Colonic mucosa (tissue), 4 donors: ENCODE data around the gene OAT. TPM values are rescaled to one million over a fixed set of nuclear protein-coding genes. Genes with fewer than 3 reads are reported as not detected.

Source experiments
- DNase-seq: peaks from one replicate; pipeline ENCODE4 v3.0.0-alpha.2; 2020
- H3K27ac ChIP-seq: fragments of 200-600 bp; one replicate; pipeline ENCODE4 v1.8.0; 2021
- H3K27me3 ChIP-seq: fragments of 200-600 bp; one replicate; pipeline ENCODE4 v1.8.0; 2021
- H3K36me3 ChIP-seq: fragments of 200-600 bp; one replicate; pipeline ENCODE4 v1.8.0; 2021
- H3K4me1 ChIP-seq: fragments of 200-600 bp; one replicate; pipeline ENCODE4 v1.8.0; 2021; ENCODE audit warnings: mild to moderate bottlenecking
- H3K4me3 ChIP-seq: fragments of 200-600 bp; one replicate; pipeline ENCODE4 v1.8.0; 2021
- H3K9ac ChIP-seq, 2 donors: one replicate each; pipeline ENCODE4 v1.7.0; 2013; ENCODE audit warnings: control low read depth in 2 of 2, low read depth in 2 of 2, low read length in 2 of 2
- H3K9me3 ChIP-seq: fragments of 200-600 bp; one replicate; pipeline ENCODE4 v1.8.0; 2021
- intact Hi-C: fragments of 100-400 bp; cut with DNase I; formaldehyde crosslinking; loops from one replicate; pipeline ENCODE4 v1.14.1; 2022
- total RNA-seq, 2 donors: library from RNA; stranded (reverse); fragmentation: NEBNext Ultra II Directional in 1 of 2; extraction: Animal tissue kit (Norgen Biotek cat#: 25700) in 1 of 2; gene quantifications; one replicate each; pipeline ENCODE4 v1.2.1, GENCODE V29; 2021
- TF ChIP-seq, protein P1 (sequence below): fragments of 200-600 bp; IDR thresholded peaks from one replicate; pipeline ENCODE4 v1.8.0; 2022; ENCODE audit warnings: antibody characterized with exemption, mild to moderate bottlenecking
- donor health status: healthy.
- donor health status: DM: no; HTN: no; CAD: no.
- donor health status: DM: no; HTN: no; CAD: no.

OAT gene
- total RNA-seq, 2 donors from 2014 or later = 65.0 to 113 TPM

DNA sequence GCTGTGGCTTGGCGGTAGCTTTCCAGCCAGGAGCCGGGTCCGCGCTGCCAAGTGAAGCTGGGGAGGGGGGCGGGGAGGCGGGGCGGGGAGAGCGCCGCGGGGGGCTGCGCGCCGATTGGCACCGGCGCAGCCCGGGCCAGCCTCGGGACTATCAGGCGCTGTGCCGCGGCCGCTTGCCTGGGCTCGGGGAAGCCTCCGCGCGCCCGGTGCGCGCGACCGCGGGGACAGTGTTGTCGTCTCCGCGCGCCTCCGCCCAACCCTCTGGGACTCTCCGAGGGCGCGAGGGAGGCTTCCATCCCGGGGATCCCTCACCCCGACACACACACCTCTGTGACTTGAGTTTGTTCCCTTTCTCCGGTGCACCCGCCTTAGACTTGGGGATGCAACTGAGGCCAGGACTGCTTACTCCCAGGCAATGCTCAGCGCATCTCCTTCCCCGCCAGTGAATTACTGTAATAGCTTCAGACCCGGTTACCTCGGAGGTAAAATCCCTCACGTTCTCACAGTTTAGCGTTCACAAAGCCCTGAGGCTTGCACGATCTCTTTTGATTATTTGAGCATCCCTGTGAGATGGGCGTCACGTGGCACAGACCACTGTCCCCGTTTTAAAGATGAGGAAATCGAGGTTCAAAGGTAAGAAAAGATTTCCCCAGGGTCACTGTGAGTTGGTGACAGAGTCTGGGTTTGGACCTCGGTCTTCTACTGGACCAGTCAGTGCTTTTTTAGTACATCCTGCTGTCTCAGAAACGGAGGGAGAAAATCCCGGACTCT lies 31.5 kb upstream of the OAT start, which contains the start of gene NKX1-2:
Gene NKX1-2, minus strand, starts transcription at position 24 of the 771 bp plus-strand sequence. CDS start 92 bp downstream, outside the sequence.
- TF ChIP-seq, protein P1, sequence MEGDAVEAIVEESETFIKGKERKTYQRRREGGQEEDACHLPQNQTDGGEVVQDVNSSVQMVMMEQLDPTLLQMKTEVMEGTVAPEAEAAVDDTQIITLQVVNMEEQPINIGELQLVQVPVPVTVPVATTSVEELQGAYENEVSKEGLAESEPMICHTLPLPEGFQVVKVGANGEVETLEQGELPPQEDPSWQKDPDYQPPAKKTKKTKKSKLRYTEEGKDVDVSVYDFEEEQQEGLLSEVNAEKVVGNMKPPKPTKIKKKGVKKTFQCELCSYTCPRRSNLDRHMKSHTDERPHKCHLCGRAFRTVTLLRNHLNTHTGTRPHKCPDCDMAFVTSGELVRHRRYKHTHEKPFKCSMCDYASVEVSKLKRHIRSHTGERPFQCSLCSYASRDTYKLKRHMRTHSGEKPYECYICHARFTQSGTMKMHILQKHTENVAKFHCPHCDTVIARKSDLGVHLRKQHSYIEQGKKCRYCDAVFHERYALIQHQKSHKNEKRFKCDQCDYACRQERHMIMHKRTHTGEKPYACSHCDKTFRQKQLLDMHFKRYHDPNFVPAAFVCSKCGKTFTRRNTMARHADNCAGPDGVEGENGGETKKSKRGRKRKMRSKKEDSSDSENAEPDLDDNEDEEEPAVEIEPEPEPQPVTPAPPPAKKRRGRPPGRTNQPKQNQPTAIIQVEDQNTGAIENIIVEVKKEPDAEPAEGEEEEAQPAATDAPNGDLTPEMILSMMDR = no peak
- H3K4me3 ChIP-seq = no peak within 1 kb of the TSS
- DNase-seq = no peak
- no peaks in the 10 kb centered on the region for H3K9me3 ChIP-seq
- no peak within 1 kb of the TSS for H3K27ac ChIP-seq
- H3K9ac ChIP-seq = peak within 1 kb of the TSS in 1 of 2 donors; percentile 2
- intact Hi-C loops = no loop called here
- peaks cover 57% of the 10 kb centered on the region for H3K27me3 ChIP-seq
- peaks cover 5% of the 10 kb centered on the region for H3K4me1 ChIP-seq
- H3K36me3 ChIP-seq = no peaks in the 10 kb centered on the region

DNA sequence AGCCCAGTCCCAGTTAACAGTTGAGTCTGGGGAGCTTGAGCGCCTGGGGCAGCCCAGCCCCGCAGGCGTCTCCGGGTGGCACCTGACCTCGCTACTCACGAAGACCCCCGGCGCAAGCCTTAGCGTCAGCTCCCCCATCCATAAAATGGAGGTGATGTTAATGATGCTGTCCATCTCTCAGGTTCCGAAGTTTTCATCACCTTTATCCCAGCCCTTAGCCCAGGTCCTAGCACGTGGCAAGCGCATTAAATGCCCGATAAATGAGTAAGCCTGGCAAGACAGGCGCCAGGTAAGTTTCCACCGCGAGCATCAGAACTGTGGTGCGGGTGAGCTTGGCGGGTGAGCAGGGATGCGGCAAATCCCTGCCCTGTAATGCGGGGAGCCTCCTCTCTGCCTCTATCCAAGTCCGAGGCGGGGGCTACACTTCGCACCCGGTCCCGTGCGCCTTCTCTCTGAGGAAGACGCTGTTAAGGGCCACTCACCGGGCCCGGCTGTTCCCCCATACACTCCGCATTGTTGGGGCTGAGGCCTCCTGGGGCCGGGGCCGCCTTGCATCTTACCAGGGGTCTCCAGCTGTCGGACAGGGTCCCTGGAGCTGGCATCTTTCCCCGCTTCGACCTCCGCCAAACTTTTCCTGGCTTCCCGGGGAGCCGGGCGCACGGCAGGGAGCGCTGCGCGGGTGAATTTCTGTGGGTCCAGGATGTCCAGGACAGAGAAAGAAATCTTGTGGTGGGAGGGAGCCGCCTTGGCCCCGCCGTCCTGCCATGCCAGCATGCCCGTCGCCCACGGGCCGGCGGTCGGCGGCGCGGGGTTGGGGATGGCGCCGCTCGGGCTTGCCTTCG lies 30.7 kb upstream of the OAT start:
- no peak for DNase-seq
- H3K27ac ChIP-seq = no peak overlapping the region
- peaks cover 5% of the 10 kb centered on the region for H3K4me1 ChIP-seq
- intact Hi-C loops = no loop called here
- peak overlapping the region in 1 of 2 donors; percentile 2 for H3K9ac ChIP-seq
- peaks cover 57% of the 10 kb centered on the region for H3K27me3 ChIP-seq
- H3K4me3 ChIP-seq = no peak overlapping the region
- TF ChIP-seq, protein P1 = no peak
- H3K36me3 ChIP-seq = no peaks in the 10 kb centered on the region
- H3K9me3 ChIP-seq = no peaks in the 10 kb centered on the region

DNA sequence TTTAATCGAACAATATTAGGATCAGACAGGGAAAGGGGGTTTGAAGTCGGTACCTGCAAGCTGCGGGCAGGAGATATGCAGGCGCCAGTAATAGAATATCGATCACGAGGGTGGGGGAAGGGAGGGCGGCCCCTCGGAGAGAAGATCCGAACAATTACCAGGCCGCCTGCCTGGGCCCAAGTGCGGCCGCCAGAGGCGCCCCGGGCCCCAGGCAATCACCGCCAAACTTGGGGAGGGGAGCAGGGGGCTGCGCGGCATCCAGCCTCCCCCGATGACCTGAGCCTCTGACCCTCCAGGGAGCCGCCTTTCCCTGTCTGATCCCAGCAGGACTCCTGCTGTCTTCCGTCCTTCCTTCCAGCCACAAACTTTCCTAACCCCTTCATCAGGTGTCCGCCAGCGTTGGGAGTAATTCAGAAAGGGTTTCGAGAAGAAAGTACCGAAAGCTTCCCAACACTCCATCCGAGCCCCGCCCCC lies 30.0 kb upstream of the OAT start:
- Histone ChIP-seq H3K27me3 (peaks cover 57% of the 10 kb centered on the region), H3K9me3 (no peaks in the 10 kb centered on the region), H3K27ac (no peak overlapping the region), H3K9ac (peak overlapping the region in 1 of 2 donors; percentile 2), H3K4me1 (peaks cover 5% of the 10 kb centered on the region), H3K36me3 (no peaks in the 10 kb centered on the region), H3K4me3 (no peak overlapping the region)
- intact Hi-C loops = no loop called here
- TF ChIP-seq, protein P1 = no peak
- no peak for DNase-seq

GRCh38 chr10:124447751-124448466 lies 29.2 kb upstream of the OAT start:
- no peak for DNase-seq
- Histone ChIP-seq H3K36me3 (no peaks in the 10 kb centered on the region), H3K4me3 (no peak overlapping the region), H3K9ac (no peak overlapping the region), H3K27ac (no peak overlapping the region), H3K4me1 (peaks cover 5% of the 10 kb centered on the region), H3K9me3 (no peaks in the 10 kb centered on the region), H3K27me3 (peaks cover 57% of the 10 kb centered on the region)
- TF ChIP-seq, protein P1 = no peak
- intact Hi-C loops = no loop called here
